Activated T-cell treated with anti-CD3 and anti-CD28 coated beads, Interleukin-2, amount 50 U/mL, for 4 hours (primary cell): ENCODE results near the gene DDX20. TPM values are rescaled to one million over a fixed set of nuclear protein-coding genes. Genes with fewer than 3 reads are reported as not detected.

Source experiments
- ATAC-seq, 2 donors: fragments of 200-7000 bp; cut with Tn5 transposase; one replicate each; pipeline ENCODE4 v1.10.0; 2021
- DNase-seq: peaks from one replicate; pipeline ENCODE4 v3.0.0-alpha.2; 2020
- H3K27me3 Mint-ChIP-seq: one replicate; pipeline ENCODE4 v1.8.0; 2021; ENCODE audit warnings: low read depth, mixed read lengths
- H3K36me3 Mint-ChIP-seq: one replicate; pipeline ENCODE4 v1.8.0; 2022; ENCODE audit warnings: mixed read lengths; ENCODE audit not compliant: insufficient read depth
- H3K4me1 Mint-ChIP-seq: one replicate; pipeline ENCODE4 v1.8.0; 2021; ENCODE audit warnings: low read depth, mixed read lengths
- H3K4me3 Mint-ChIP-seq: one replicate; pipeline ENCODE4 v1.8.0; 2021; ENCODE audit warnings: mild to moderate bottlenecking, moderate library complexity, mixed read lengths
- H3K9me3 Mint-ChIP-seq: one replicate; pipeline ENCODE4 v1.8.0; 2021; ENCODE audit warnings: mixed read lengths
- total RNA-seq, 3 donors: library from RNA; stranded (reverse); gene quantifications; one replicate each; pipeline ENCODE4 v1.2.1, GENCODE V29; 2021

The DDX20 gene
- total RNA-seq, 3 donors from 2014 or later: 22.0 to 26.0 (median 24.1) TPM

GRCh38 chr1:111749628-111750027, 6.1 kb upstream of the DDX20 start:
- ATAC-seq (no peak), DNase-seq (no peak)
- Mint-ChIP-seq H3K36me3 (no peaks in the 10 kb centered on the region), H3K9me3 (no peaks in the 10 kb centered on the region), H3K4me3 (no peak overlapping the region), H3K27me3 (no peaks in the 10 kb centered on the region), H3K4me1 (peaks cover 8% of the 10 kb centered on the region)

GRCh38 chr1:111750856-111751255, 4.8 kb upstream of the DDX20 start:
- H3K36me3 Mint-ChIP-seq: no peaks in the 10 kb centered on the region
- H3K9me3 Mint-ChIP-seq: no peaks in the 10 kb centered on the region
- no peak for ATAC-seq
- DNase-seq: no peak
- H3K27me3 Mint-ChIP-seq: no peaks in the 10 kb centered on the region
- no peak overlapping the region for H3K4me3 Mint-ChIP-seq
- H3K4me1 Mint-ChIP-seq: peaks cover 15% of the 10 kb centered on the region

GRCh38 chr1:111751906-111752575, 3.7 kb upstream of the DDX20 start:
- H3K9me3 Mint-ChIP-seq: no peaks in the 10 kb centered on the region
- no peaks in the 10 kb centered on the region for H3K27me3 Mint-ChIP-seq
- no peaks in the 10 kb centered on the region for H3K36me3 Mint-ChIP-seq
- peaks cover 22% of the 10 kb centered on the region for H3K4me1 Mint-ChIP-seq
- no peak overlapping the region for H3K4me3 Mint-ChIP-seq
- no peak for DNase-seq
- ATAC-seq: no peak

GRCh38 chr1:111754984-111755330, 744 bp upstream of the DDX20 start:
- no peaks in the 10 kb centered on the region for H3K27me3 Mint-ChIP-seq
- peak; percentile 13 for DNase-seq
- ATAC-seq: peak in 1 of 2 donors; percentile 5
- peaks cover 36% of the 10 kb centered on the region for H3K4me1 Mint-ChIP-seq
- peak overlapping the region; percentile 93 for H3K4me3 Mint-ChIP-seq
- peaks cover 11% of the 10 kb centered on the region for H3K36me3 Mint-ChIP-seq
- H3K9me3 Mint-ChIP-seq: no peaks in the 10 kb centered on the region

GRCh38 chr1:111756124-111756513, 418 bp downstream of the DDX20 start:
- H3K4me3 Mint-ChIP-seq: peak overlapping the region; percentile 93
- peaks cover 20% of the 10 kb centered on the region for H3K36me3 Mint-ChIP-seq
- H3K4me1 Mint-ChIP-seq: peaks cover 43% of the 10 kb centered on the region
- no peaks in the 10 kb centered on the region for H3K27me3 Mint-ChIP-seq
- no peaks in the 10 kb centered on the region for H3K9me3 Mint-ChIP-seq
- DNase-seq (no peak), ATAC-seq (peak; percentile 25 to 34)

- no peaks in the 10 kb centered on the region for H3K9me3 Mint-ChIP-seq
- H3K4me1 Mint-ChIP-seq: peaks cover 43% of the 10 kb centered on the region
- no peak for ATAC-seq
- peak overlapping the region; percentile 45 for H3K4me3 Mint-ChIP-seq
- H3K36me3 Mint-ChIP-seq: peaks cover 35% of the 10 kb centered on the region
- H3K27me3 Mint-ChIP-seq: no peaks in the 10 kb centered on the region
- no peak for DNase-seq
These were observed 2.7 kb downstream of the DDX20 start for GRCh38 chr1:111758373-111758772.

GRCh38 chr1:111761717-111762116, 6.0 kb downstream of the DDX20 start:
- Mint-ChIP-seq H3K4me1 (peaks cover 25% of the 10 kb centered on the region), H3K27me3 (no peaks in the 10 kb centered on the region), H3K9me3 (no peaks in the 10 kb centered on the region), H3K4me3 (no peak overlapping the region), H3K36me3 (peaks cover 52% of the 10 kb centered on the region)
- ATAC-seq: no peak
- DNase-seq: no peak

- Mint-ChIP-seq H3K4me1 (peaks cover 19% of the 10 kb centered on the region), H3K4me3 (no peak overlapping the region), H3K36me3 (peaks cover 52% of the 10 kb centered on the region), H3K9me3 (no peaks in the 10 kb centered on the region), H3K27me3 (no peaks in the 10 kb centered on the region)
- DNase-seq (no peak), ATAC-seq (no peak)
These were observed 6.6 kb downstream of the DDX20 start for GRCh38 chr1:111762332-111762731.

GRCh38 chr1:111768023-111768422, 12.3 kb downstream of the DDX20 start:
- Mint-ChIP-seq H3K27me3 (no peaks in the 10 kb centered on the region), H3K4me1 (peaks cover 3% of the 10 kb centered on the region), H3K4me3 (no peak overlapping the region), H3K9me3 (no peaks in the 10 kb centered on the region), H3K36me3 (peaks cover 20% of the 10 kb centered on the region)
- DNase-seq (no peak), ATAC-seq (no peak)

GRCh38 chr1:111768625-111769024, 12.9 kb downstream of the DDX20 start:
- DNase-seq (no peak), ATAC-seq (no peak)
- Mint-ChIP-seq H3K4me1 (peaks cover 3% of the 10 kb centered on the region), H3K27me3 (no peaks in the 10 kb centered on the region), H3K36me3 (peaks cover 20% of the 10 kb centered on the region), H3K4me3 (no peak overlapping the region), H3K9me3 (no peaks in the 10 kb centered on the region)

GRCh38 chr1:111769517-111770146, 13.9 kb downstream of the DDX20 start:
- ATAC-seq: peak; percentile 50 to 60
- Mint-ChIP-seq H3K27me3 (no peaks in the 10 kb centered on the region), H3K4me3 (no peak overlapping the region), H3K4me1 (peaks cover 3% of the 10 kb centered on the region), H3K9me3 (no peaks in the 10 kb centered on the region), H3K36me3 (peaks cover 16% of the 10 kb centered on the region)
- peak; percentile 32 for DNase-seq

- H3K4me3 Mint-ChIP-seq: no peak overlapping the region
- DNase-seq: no peak
- H3K27me3 Mint-ChIP-seq: no peaks in the 10 kb centered on the region
- peaks cover 9% of the 10 kb centered on the region for H3K36me3 Mint-ChIP-seq
- ATAC-seq: no peak
- H3K9me3 Mint-ChIP-seq: no peaks in the 10 kb centered on the region
- peaks cover 3% of the 10 kb centered on the region for H3K4me1 Mint-ChIP-seq
These were observed 15.2 kb downstream of the DDX20 start for GRCh38 chr1:111770916-111771315.

GRCh38 chr1:111775966-111776365, 20.3 kb downstream of the DDX20 start:
- Mint-ChIP-seq H3K4me3 (no peak overlapping the region), H3K4me1 (no peaks in the 10 kb centered on the region), H3K36me3 (no peaks in the 10 kb centered on the region), H3K27me3 (peaks cover 5% of the 10 kb centered on the region), H3K9me3 (no peaks in the 10 kb centered on the region)
- DNase-seq (no peak), ATAC-seq (no peak)

- no peaks in the 10 kb centered on the region for H3K4me1 Mint-ChIP-seq
- H3K36me3 Mint-ChIP-seq: no peaks in the 10 kb centered on the region
- no peak overlapping the region for H3K4me3 Mint-ChIP-seq
- no peaks in the 10 kb centered on the region for H3K9me3 Mint-ChIP-seq
- H3K27me3 Mint-ChIP-seq: peaks cover 5% of the 10 kb centered on the region
- DNase-seq (no peak), ATAC-seq (no peak)
These were observed 20.7 kb downstream of the DDX20 start for GRCh38 chr1:111776391-111776790.

- Mint-ChIP-seq H3K4me1 (no peaks in the 10 kb centered on the region), H3K4me3 (no peak overlapping the region), H3K9me3 (no peaks in the 10 kb centered on the region), H3K27me3 (peaks cover 5% of the 10 kb centered on the region), H3K36me3 (no peaks in the 10 kb centered on the region)
- DNase-seq (no peak), ATAC-seq (no peak)
These were observed 21.2 kb downstream of the DDX20 start for GRCh38 chr1:111776861-111777260.
